Measurements from ENCODE around the gene KLHL29. TPM values are rescaled to one million over a fixed set of nuclear protein-coding genes. Genes with fewer than 3 reads are reported as not detected.

KLHL29 gene
- total RNA-seq, 1 experiment from 2014 or later, result 12.2 TPM

DNA sequence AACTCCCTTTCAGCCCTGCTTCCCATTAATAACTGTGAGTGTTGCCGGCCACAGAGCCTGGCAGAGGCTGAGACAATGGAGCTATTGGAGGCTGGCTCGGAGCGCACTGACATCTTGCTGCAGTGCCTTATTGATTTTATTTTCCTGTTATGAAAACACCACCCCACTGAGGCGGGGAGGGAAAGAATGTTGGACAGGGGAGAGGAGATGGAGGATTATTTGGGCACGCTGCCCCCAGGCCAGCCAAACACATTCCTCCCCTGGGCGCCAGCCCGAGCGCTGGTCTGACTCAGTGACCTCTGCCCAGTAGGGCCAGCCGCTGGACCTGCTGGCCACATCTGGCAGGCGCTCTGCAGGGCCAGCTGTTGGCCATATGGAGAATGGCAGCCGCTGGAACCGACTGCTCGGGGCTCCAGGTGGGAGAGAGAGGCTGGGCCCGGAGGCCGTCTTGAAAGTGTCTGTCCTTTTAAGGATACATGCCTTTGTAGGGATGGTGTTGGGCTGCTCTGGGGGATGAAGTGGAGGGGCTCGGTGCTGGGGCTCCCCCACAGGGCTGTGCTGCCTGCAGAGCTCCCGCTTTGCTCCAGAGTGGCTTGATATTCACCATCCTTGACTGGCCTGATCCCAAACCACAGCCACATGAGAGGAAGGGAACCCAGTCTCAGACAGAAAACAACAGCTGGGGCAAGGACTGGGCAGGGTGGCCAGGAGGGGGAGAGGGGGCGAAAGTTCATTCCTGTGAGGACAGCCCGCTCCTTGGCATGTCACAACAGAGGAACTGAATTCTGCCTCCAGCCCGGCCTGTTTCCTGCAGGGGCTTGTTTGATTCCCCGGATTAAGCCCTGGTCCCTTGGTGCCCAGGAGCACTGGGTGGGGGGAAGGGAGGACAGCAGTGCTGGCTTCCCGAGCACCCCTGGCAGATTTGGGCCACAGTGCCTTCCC, 179.0 kb downstream of the KLHL29 start:
- DNase-seq (ENCODE audit: low spot score), result no peak
- Histone ChIP-seq H3K36me3 (ENCODE audit: insufficient read depth, low read length, poor library complexity, severe bottlenecking) (no peaks in the 10 kb centered on the region), H3K27me3 (replicated peaks; ENCODE audit: insufficient read depth, low read depth, low read length, poor library complexity) (no peaks in the 10 kb centered on the region), H3K4me1 (ENCODE audit: insufficient read depth, low read length, poor library complexity, severe bottlenecking) (peaks cover 3% of the 10 kb centered on the region), H3K27ac (ENCODE audit: low read depth, low read length, poor library complexity, severe bottlenecking) (no peak overlapping the region), H3K9me3 (ENCODE audit: low read depth, low read length, poor library complexity, severe bottlenecking) (no peaks in the 10 kb centered on the region), H3K4me3 (ENCODE audit: low read depth, low read length, poor library complexity, severe bottlenecking) (no peak overlapping the region)
- intact Hi-C loops (cut with micrococcal nuclease; ENCODE audit: unreplicated experiment), result no loop called here
- ChIA-PET POLR2A (ENCODE audit: low non-redundant PET) (no interaction called here), CTCF (no interaction called here)
- BruUV-seq (replicated peaks), result no TSS peak
- TF ChIP-seq, protein P1, sequence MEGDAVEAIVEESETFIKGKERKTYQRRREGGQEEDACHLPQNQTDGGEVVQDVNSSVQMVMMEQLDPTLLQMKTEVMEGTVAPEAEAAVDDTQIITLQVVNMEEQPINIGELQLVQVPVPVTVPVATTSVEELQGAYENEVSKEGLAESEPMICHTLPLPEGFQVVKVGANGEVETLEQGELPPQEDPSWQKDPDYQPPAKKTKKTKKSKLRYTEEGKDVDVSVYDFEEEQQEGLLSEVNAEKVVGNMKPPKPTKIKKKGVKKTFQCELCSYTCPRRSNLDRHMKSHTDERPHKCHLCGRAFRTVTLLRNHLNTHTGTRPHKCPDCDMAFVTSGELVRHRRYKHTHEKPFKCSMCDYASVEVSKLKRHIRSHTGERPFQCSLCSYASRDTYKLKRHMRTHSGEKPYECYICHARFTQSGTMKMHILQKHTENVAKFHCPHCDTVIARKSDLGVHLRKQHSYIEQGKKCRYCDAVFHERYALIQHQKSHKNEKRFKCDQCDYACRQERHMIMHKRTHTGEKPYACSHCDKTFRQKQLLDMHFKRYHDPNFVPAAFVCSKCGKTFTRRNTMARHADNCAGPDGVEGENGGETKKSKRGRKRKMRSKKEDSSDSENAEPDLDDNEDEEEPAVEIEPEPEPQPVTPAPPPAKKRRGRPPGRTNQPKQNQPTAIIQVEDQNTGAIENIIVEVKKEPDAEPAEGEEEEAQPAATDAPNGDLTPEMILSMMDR (conservative IDR thresholded peaks at IDR 0.05; ENCODE audit: low read depth, low read length), result no peak
- TF ChIP-seq EZH2 (IDR thresholded peaks at IDR 0.05; ENCODE audit: borderline replicate concordance, low read depth, low read length, poor library complexity, severe bottlenecking), result no peak

DNA sequence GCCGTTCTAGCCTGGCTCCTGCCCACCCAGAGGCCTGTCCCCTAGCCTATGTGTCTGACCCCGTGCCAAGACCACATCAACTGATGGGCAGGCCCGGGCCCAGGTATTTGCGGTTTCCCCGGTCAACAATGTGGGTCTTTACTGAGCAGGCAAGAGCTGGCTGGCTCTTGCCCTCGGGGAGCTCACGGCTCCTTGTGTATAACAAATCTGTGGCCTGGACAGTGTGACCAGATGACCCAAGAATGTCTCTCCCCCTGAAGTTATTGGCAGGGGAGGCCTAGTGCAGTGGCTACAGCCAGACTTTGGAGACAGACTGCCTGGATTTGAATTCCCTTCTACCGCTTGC, 179.6 kb downstream of the KLHL29 start:
- ChIA-PET CTCF (no interaction called here), POLR2A (ENCODE audit: low non-redundant PET) (no interaction called here)
- no TSS peak for BruUV-seq (replicated peaks)
- intact Hi-C loops (cut with micrococcal nuclease; ENCODE audit: unreplicated experiment), result no loop called here
- no peaks in the 10 kb centered on the region for H3K27me3 ChIP-seq (replicated peaks; ENCODE audit: insufficient read depth, low read depth, low read length, poor library complexity)
- no peak for DNase-seq (ENCODE audit: low spot score)
- no peaks in the 10 kb centered on the region for H3K9me3 ChIP-seq (ENCODE audit: low read depth, low read length, poor library complexity, severe bottlenecking)
- H3K36me3 ChIP-seq (ENCODE audit: insufficient read depth, low read length, poor library complexity, severe bottlenecking), result no peaks in the 10 kb centered on the region
- no peak overlapping the region for H3K4me3 ChIP-seq (ENCODE audit: low read depth, low read length, poor library complexity, severe bottlenecking)
- peaks cover 3% of the 10 kb centered on the region for H3K4me1 ChIP-seq (ENCODE audit: insufficient read depth, low read length, poor library complexity, severe bottlenecking)
- no peak overlapping the region for H3K27ac ChIP-seq (ENCODE audit: low read depth, low read length, poor library complexity, severe bottlenecking)
- TF ChIP-seq, protein P1 (conservative IDR thresholded peaks at IDR 0.05; ENCODE audit: low read depth, low read length), result no peak
- TF ChIP-seq EZH2 (IDR thresholded peaks at IDR 0.05; ENCODE audit: borderline replicate concordance, low read depth, low read length, poor library complexity, severe bottlenecking), result no peak

DNA sequence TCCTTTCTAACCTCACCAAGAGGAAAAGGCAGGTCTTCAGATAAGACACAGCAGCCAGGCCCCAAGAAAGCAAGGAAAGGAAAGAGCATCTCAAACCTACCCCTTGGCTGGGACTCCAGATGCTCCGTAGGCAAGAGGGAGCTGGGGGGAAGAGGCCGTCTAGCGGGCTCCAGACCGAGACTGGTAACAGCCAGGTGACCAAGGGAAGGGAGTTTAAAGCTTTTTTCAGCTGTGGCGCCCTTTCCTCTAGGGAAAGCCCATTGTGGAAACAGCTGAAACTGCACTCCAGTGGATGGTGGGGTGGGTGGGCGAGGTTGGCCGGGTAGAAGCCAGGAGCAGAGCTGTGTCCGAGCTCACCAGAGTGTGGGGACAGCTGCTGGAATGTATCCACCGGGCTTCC, 180.4 kb downstream of the KLHL29 start:
- H3K9me3 ChIP-seq (ENCODE audit: low read depth, low read length, poor library complexity, severe bottlenecking), result no peaks in the 10 kb centered on the region
- POLR2A ChIA-PET (ENCODE audit: low non-redundant PET), result no interaction called here
- BruUV-seq (replicated peaks), result no TSS peak
- H3K36me3 ChIP-seq (ENCODE audit: insufficient read depth, low read length, poor library complexity, severe bottlenecking), result no peaks in the 10 kb centered on the region
- no peak overlapping the region for H3K4me3 ChIP-seq (ENCODE audit: low read depth, low read length, poor library complexity, severe bottlenecking)
- no peak overlapping the region for H3K27ac ChIP-seq (ENCODE audit: low read depth, low read length, poor library complexity, severe bottlenecking)
- TF ChIP-seq, protein P1 (conservative IDR thresholded peaks at IDR 0.05; ENCODE audit: low read depth, low read length), result no peak
- TF ChIP-seq EZH2 (IDR thresholded peaks at IDR 0.05; ENCODE audit: borderline replicate concordance, low read depth, low read length, poor library complexity, severe bottlenecking), result no peak
- no peaks in the 10 kb centered on the region for H3K27me3 ChIP-seq (replicated peaks; ENCODE audit: insufficient read depth, low read depth, low read length, poor library complexity)
- intact Hi-C loops (cut with micrococcal nuclease; ENCODE audit: unreplicated experiment), result loop anchor here (5.0 kb wide), 1 partner anchor 163 kb away; no protein-coding TSS in a partner anchor
- CTCF ChIA-PET, result no interaction called here
- peaks cover 3% of the 10 kb centered on the region for H3K4me1 ChIP-seq (ENCODE audit: insufficient read depth, low read length, poor library complexity, severe bottlenecking)
- DNase-seq (ENCODE audit: low spot score), result no peak
